K562 (cell line): ENCODE measurements around the gene TBC1D2.

Experiments
- EP400 ChIP-seq: fragments of 450-650 bp; IDR thresholded peaks from 2 replicates; pipeline ENCODE4 v1.6.1; 2017; ENCODE audit warnings: antibody characterized with exemption, mild to moderate bottlenecking, moderate library complexity
- GABPA ChIP-seq: fragments of 200-800 bp; sonication (Bioruptor generic); conservative IDR thresholded peaks from 2 replicates; pipeline ENCODE4 v1.6.1; 2016; ENCODE audit warnings: low read depth, missing genetic modification characterization, missing compliant biosample characterization
- POLR2A ChIP-seq: fragments of 450-650 bp; conservative IDR thresholded peaks from 2 replicates; pipeline ENCODE4 v1.6.1; 2016
- SREBF2 ChIP-seq: sonication (generic); formaldehyde crosslinking; IDR thresholded peaks from 2 replicates; pipeline ENCODE4 v1.4.0; 2020; ENCODE audit warnings: mild to moderate bottlenecking, missing genetic modification reagents
- STAG1 ChIP-seq: sonication (generic); formaldehyde crosslinking; IDR thresholded peaks from 2 replicates; pipeline ENCODE4 v1.5.0; 2020; ENCODE audit warnings: missing genetic modification reagents, borderline replicate concordance
- ZNF408 ChIP-seq: fragments of 250-450 bp; sonication (Bioruptor Pico); IDR thresholded peaks from 2 replicates; pipeline ENCODE4 v1.4.0; 2020; ENCODE audit warnings: low read depth, mild to moderate bottlenecking, moderate library complexity
- ZNF668 ChIP-seq: fragments of 250-450 bp; sonication (Bioruptor Pico); IDR thresholded peaks from 2 replicates; pipeline ENCODE4 v1.8.0; 2022; ENCODE audit warnings: mild to moderate bottlenecking, inconsistent platforms
- TF ChIP-seq, protein P1 (sequence below): fragments of 250-450 bp; sonication (Bioruptor Pico); IDR thresholded peaks from 2 replicates; pipeline ENCODE4 v1.4.0; 2020
- TF ChIP-seq, protein P2 (sequence below): conservative IDR thresholded peaks from 2 replicates; pipeline ENCODE4 v1.6.1; 2011; ENCODE audit warnings: low read depth, mild to moderate bottlenecking, low read length; ENCODE audit not compliant: control insufficient read depth

DNA sequence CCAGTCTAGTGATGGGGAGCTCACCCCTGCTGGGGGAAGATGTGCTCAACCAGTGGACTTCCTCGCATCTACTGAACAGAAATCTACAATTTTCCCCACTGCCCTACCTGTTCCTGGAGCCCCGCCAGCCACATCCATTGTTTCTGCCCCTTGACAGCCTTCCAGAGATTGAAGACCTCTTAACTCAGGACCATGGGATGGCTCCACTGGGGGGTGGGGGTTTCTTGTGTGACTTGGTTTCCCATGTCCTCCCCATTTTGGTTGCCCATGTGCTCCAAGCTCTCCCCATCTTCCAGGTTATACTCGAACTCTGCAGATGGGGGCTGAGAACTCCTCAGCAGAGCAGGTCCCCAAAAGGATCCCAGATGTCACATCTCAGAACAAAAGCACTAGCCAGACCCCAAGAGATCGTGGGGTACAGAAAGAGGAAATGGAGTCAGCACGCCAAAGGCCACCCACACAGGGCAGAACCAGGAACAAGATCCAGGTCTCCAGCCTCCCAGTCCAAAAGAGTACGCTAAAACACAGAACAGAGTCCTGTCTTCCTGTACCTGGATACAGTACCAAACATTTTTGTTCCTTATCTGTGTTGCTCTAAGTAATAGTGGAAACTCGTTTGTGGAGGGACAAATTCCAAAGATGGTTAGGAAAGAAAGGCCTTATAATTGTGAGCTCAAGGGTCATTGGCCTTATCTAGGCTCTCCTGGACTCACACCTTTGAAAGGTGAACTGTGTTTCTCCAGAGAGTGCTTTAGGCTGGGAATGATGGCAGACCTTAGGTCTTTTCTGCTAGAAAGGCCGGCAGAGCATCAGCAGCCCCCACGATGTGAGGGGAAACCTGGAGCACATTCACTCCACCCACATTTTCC, 78.8 kb downstream of the TBC1D2 start:
- no peak for TF ChIP-seq ZNF668 (CRISPR knock-in tag)
- no peak for TF ChIP-seq POLR2A
- TF ChIP-seq GABPA, result no peak
- TF ChIP-seq, protein P1, sequence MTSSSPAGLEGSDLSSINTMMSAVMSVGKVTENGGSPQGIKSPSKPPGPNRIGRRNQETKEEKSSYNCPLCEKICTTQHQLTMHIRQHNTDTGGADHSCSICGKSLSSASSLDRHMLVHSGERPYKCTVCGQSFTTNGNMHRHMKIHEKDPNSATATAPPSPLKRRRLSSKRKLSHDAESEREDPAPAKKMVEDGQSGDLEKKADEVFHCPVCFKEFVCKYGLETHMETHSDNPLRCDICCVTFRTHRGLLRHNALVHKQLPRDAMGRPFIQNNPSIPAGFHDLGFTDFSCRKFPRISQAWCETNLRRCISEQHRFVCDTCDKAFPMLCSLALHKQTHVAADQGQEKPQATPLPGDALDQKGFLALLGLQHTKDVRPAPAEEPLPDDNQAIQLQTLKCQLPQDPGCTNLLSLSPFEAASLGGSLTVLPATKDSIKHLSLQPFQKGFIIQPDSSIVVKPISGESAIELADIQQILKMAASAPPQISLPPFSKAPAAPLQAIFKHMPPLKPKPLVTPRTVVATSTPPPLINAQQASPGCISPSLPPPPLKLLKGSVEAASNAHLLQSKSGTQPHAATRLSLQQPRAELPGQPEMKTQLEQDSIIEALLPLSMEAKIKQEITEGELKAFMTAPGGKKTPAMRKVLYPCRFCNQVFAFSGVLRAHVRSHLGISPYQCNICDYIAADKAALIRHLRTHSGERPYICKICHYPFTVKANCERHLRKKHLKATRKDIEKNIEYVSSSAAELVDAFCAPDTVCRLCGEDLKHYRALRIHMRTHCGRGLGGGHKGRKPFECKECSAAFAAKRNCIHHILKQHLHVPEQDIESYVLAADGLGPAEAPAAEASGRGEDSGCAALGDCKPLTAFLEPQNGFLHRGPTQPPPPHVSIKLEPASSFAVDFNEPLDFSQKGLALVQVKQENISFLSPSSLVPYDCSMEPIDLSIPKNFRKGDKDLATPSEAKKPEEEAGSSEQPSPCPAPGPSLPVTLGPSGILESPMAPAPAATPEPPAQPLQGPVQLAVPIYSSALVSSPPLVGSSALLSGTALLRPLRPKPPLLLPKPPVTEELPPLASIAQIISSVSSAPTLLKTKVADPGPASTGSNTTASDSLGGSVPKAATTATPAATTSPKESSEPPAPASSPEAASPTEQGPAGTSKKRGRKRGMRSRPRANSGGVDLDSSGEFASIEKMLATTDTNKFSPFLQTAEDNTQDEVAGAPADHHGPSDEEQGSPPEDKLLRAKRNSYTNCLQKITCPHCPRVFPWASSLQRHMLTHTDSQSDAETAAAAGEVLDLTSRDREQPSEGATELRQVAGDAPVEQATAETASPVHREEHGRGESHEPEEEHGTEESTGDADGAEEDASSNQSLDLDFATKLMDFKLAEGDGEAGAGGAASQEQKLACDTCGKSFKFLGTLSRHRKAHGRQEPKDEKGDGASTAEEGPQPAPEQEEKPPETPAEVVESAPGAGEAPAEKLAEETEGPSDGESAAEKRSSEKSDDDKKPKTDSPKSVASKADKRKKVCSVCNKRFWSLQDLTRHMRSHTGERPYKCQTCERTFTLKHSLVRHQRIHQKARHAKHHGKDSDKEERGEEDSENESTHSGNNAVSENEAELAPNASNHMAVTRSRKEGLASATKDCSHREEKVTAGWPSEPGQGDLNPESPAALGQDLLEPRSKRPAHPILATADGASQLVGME (CRISPR knock-in tag), result no peak
- TF ChIP-seq STAG1, result no peak
- TF ChIP-seq ZNF408 (CRISPR knock-in tag), result no peak
- TF ChIP-seq, protein P2, sequence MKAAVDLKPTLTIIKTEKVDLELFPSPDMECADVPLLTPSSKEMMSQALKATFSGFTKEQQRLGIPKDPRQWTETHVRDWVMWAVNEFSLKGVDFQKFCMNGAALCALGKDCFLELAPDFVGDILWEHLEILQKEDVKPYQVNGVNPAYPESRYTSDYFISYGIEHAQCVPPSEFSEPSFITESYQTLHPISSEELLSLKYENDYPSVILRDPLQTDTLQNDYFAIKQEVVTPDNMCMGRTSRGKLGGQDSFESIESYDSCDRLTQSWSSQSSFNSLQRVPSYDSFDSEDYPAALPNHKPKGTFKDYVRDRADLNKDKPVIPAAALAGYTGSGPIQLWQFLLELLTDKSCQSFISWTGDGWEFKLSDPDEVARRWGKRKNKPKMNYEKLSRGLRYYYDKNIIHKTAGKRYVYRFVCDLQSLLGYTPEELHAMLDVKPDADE, result no peak
- no peak for TF ChIP-seq SREBF2
- no peak for TF ChIP-seq EP400
